ENCODE results near the gene PRPF31. TPM values are rescaled to one million over a fixed set of nuclear protein-coding genes. Genes with fewer than 3 reads are reported as not detected.

Gene PRPF31
- total and polyA plus RNA-seq, 2 of the 13 experiments (the other 11 are each of a cell fraction or from before 2014, with no cell fraction given): 23.8 to 63.8 TPM

DNA sequence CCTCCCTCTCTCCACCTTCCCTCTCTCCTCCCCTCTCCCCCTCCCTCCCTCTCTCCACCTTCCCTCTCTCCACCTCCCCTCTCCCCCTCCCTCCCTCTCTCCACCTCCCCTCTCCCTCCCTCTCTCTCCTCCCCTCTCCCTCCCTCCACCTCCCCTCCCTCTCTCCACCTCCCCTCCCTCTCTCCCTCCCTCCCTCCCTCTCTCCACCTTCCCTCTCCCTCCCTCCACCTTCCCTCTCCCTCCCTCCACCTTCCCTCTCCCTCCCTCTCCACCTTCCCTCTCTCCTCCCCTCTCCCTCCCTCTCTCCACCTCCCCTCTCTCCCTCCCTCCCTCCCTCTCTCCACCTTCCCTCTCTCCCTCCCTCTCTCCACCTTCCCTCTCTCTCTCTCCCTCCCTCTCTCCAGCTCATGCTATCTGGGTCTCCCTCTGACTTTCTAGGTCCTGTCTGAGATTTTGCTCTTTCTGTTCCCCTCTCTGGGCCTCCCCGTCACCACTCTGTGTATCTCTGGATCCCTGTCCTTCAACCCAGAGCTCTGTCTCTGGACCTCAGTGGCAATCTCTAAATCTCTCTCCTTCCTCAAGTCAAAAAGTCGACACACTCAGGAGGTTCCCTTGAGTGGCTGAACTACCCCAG, 18.5 kb downstream of the PRPF31 start:
- H3K36me3 ChIP-seq (replicated peaks in 1 of 2; ENCODE audit: control insufficient read depth in 1 of 2, insufficient read depth in 2 of 2, low read length in 2 of 2): peaks cover 2 to 11% of the 10 kb centered on the region in 2 experiments; a peak in 2 of 5 replicates
- no peak overlapping the region for H3K27ac ChIP-seq (ENCODE audit: extremely low read length, insufficient read depth, low read length)
- no peak overlapping the region for H3K4me2 ChIP-seq (ENCODE audit: low read depth, low read length)
- POLR2A ChIA-PET: no interaction called here
- no peak for DNase-seq (ENCODE audit: low spot score)
- no peak overlapping the region for H3K4me3 ChIP-seq (replicated peaks in 1 of 3; ENCODE audit: insufficient read depth in 1 of 3, low read depth in 2 of 3, low read length in 3 of 3)
- peaks cover 5% of the 10 kb centered on the region for H3K9me3 ChIP-seq (ENCODE audit: low read length)
- BruUV-seq (replicated peaks): no TSS peak
- no peaks in the 10 kb centered on the region; a peak in 1 of 5 replicates for H3K27me3 ChIP-seq (ENCODE audit: control insufficient read depth in 1 of 2, insufficient read depth in 2 of 2, low read length in 2 of 2)
- WGBS (ENCODE audit: low lambda C conversion rate): 24% methylated on average over 2 of the region's 2 CpGs
- no peak for FAIRE-seq
- H2AFZ ChIP-seq (ENCODE audit: low read length): no peak overlapping the region
- CTCF ChIA-PET (ENCODE audit: low intra/inter-chr PET ratio, low total read pairs): no interaction called here
- 0 out of 2 replicates have a peak, but pooled peaks cover 3% of the 10 kb centered on the region for H4K20me1 ChIP-seq (ENCODE audit: insufficient read depth, low read length)
- intact Hi-C loops (cut with micrococcal nuclease; ENCODE audit: unreplicated experiment): no loop called here
- no peak overlapping the region for H3K9ac ChIP-seq (ENCODE audit: insufficient read depth, low read depth, low read length)
- peaks cover 7% of the 10 kb centered on the region for H3K79me2 ChIP-seq (ENCODE audit: insufficient read depth, low read length)
- ATAC-seq: no peak
- in situ Hi-C loops (cut with HindIII; ENCODE audit: extremely low pct_ligation_motif_present, low pct_unique_long_range_greater_than_20kb): no loop called here
- peaks cover 19% of the 10 kb centered on the region for H3K4me1 ChIP-seq (ENCODE audit: insufficient read depth, low read length)
- TF ChIP-seq, protein P1, sequence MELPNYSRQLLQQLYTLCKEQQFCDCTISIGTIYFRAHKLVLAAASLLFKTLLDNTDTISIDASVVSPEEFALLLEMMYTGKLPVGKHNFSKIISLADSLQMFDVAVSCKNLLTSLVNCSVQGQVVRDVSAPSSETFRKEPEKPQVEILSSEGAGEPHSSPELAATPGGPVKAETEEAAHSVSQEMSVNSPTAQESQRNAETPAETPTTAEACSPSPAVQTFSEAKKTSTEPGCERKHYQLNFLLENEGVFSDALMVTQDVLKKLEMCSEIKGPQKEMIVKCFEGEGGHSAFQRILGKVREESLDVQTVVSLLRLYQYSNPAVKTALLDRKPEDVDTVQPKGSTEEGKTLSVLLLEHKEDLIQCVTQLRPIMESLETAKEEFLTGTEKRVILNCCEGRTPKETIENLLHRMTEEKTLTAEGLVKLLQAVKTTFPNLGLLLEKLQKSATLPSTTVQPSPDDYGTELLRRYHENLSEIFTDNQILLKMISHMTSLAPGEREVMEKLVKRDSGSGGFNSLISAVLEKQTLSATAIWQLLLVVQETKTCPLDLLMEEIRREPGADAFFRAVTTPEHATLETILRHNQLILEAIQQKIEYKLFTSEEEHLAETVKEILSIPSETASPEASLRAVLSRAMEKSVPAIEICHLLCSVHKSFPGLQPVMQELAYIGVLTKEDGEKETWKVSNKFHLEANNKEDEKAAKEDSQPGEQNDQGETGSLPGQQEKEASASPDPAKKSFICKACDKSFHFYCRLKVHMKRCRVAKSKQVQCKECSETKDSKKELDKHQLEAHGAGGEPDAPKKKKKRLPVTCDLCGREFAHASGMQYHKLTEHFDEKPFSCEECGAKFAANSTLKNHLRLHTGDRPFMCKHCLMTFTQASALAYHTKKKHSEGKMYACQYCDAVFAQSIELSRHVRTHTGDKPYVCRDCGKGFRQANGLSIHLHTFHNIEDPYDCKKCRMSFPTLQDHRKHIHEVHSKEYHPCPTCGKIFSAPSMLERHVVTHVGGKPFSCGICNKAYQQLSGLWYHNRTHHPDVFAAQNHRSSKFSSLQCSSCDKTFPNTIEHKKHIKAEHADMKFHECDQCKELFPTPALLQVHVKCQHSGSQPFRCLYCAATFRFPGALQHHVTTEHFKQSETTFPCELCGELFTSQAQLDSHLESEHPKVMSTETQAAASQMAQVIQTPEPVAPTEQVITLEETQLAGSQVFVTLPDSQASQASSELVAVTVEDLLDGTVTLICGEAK (IDR thresholded peaks at IDR 0.05): no peak
- TF ChIP-seq, protein P1 (CRISPR knock-in tag; IDR thresholded peaks at IDR 0.05): no peak
- TF ChIP-seq KLF15 (CRISPR knock-in tag; IDR thresholded peaks at IDR 0.05; ENCODE audit: borderline replicate concordance): no peak
- no peak for TF ChIP-seq TCF7 (IDR thresholded peaks at IDR 0.05; ENCODE audit: low read depth)
- no peak for TF ChIP-seq ZNF10 (CRISPR knock-in tag; IDR thresholded peaks at IDR 0.05; ENCODE audit: borderline replicate concordance, low read depth)
- TF ChIP-seq ZBTB26 (CRISPR knock-in tag; IDR thresholded peaks at IDR 0.05; ENCODE audit: borderline replicate concordance): no peak
- TF ChIP-seq ZZZ3 (CRISPR knock-in tag; IDR thresholded peaks at IDR 0.05; ENCODE audit: borderline replicate concordance): no peak
- TF ChIP-seq TOE1 (CRISPR knock-in tag; IDR thresholded peaks at IDR 0.05): no peak
- no peak for TF ChIP-seq THAP7 (CRISPR knock-in tag; IDR thresholded peaks at IDR 0.05)
- TF ChIP-seq ZBTB42 (CRISPR knock-in tag; IDR thresholded peaks at IDR 0.05): no peak
- no peak for TF ChIP-seq ATF7 (IDR thresholded peaks at IDR 0.05)
- TF ChIP-seq ATF7 (CRISPR knock-in tag; IDR thresholded peaks at IDR 0.05): no peak
- TF ChIP-seq POLR2A (IDR thresholded peaks at IDR 0.05; ENCODE audit: insufficient read depth in 1 of 2, low read depth in 2 of 2, low read length in 2 of 2): no peak
